Measurements from ENCODE around the gene ELF1.

DNA sequence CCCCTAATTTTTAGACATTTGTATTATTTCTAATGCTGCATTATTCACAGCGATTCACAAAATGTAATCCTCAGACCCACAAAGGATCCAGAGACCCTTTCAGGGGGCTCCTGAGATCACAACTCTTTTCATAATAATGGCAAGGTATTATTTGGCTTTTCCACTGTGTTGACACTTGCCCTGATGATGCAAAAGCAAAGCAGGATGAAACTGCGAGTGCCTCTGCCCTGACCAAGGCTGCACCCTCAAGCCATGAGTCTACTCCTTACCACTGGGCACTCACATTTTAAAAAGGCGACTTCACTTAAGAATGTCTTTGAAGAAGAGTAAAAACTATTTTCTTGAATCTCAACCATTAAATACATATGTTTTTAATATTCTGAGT, 11.4 kb downstream of the ELF1 start:
- TF ChIP-seq, protein P1, sequence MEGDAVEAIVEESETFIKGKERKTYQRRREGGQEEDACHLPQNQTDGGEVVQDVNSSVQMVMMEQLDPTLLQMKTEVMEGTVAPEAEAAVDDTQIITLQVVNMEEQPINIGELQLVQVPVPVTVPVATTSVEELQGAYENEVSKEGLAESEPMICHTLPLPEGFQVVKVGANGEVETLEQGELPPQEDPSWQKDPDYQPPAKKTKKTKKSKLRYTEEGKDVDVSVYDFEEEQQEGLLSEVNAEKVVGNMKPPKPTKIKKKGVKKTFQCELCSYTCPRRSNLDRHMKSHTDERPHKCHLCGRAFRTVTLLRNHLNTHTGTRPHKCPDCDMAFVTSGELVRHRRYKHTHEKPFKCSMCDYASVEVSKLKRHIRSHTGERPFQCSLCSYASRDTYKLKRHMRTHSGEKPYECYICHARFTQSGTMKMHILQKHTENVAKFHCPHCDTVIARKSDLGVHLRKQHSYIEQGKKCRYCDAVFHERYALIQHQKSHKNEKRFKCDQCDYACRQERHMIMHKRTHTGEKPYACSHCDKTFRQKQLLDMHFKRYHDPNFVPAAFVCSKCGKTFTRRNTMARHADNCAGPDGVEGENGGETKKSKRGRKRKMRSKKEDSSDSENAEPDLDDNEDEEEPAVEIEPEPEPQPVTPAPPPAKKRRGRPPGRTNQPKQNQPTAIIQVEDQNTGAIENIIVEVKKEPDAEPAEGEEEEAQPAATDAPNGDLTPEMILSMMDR (IDR thresholded peaks at IDR 0.05): no peak
- TF ChIP-seq POLR2A (IDR thresholded peaks at IDR 0.05) (no peak), EP300 (IDR thresholded peaks at IDR 0.05; ENCODE audit: low read depth) (no peak), POLR2AphosphoS5 (IDR thresholded peaks at IDR 0.05) (no peak)
